H9 (cell line): ENCODE measurements around the gene APPL2. TPM values are rescaled to one million over a fixed set of nuclear protein-coding genes. Genes with fewer than 3 reads are reported as not detected.

ENCODE experiments used
- DNase-seq: peaks from one replicate; pipeline ENCODE4 v3.0.0-alpha.2; 2017
- H2AFZ ChIP-seq: one replicate; pipeline ENCODE4 v1.6.1; 2013; ENCODE audit warnings: mild to moderate bottlenecking, low read length, control low read depth, moderate library complexity
- H2AK5ac ChIP-seq: 2 replicates; pipeline ENCODE4 v1.6.1; 2013; ENCODE audit warnings: low read length, control low read depth, mixed read lengths; ENCODE audit not compliant: insufficient read length
- H2BK120ac ChIP-seq: one replicate; pipeline ENCODE4 v1.6.1; 2013; ENCODE audit warnings: low read depth, mild to moderate bottlenecking, low read length, control low read depth, inconsistent platforms; ENCODE audit not compliant: poor library complexity, severe bottlenecking
- H2BK12ac ChIP-seq: 2 replicates; pipeline ENCODE4 v1.6.1; 2013; ENCODE audit warnings: low read length, control low read depth, mixed read lengths, low read depth; ENCODE audit not compliant: insufficient read length
- H2BK15ac ChIP-seq: 2 replicates; pipeline ENCODE4 v1.6.1; 2013; ENCODE audit warnings: low read depth, low read length, control low read depth
- H2BK20ac ChIP-seq: one replicate; pipeline ENCODE4 v1.6.1; 2013; ENCODE audit warnings: low read depth, mild to moderate bottlenecking, low read length, control low read depth, inconsistent platforms; ENCODE audit not compliant: poor library complexity, severe bottlenecking
- H2BK5ac ChIP-seq: 2 replicates; pipeline ENCODE4 v1.6.1; 2013; ENCODE audit warnings: low read length, control low read depth, mixed read lengths; ENCODE audit not compliant: insufficient read length
- H3K14ac ChIP-seq: 2 replicates; pipeline ENCODE4 v1.6.1; 2013; ENCODE audit warnings: low read length, control low read depth; ENCODE audit not compliant: insufficient read depth
- H3K18ac ChIP-seq: 2 replicates; pipeline ENCODE4 v1.6.1; 2013; ENCODE audit warnings: low read depth, mild to moderate bottlenecking, mixed read lengths, low read length, control low read depth; ENCODE audit not compliant: insufficient read length
- H3K23ac ChIP-seq: 2 replicates; pipeline ENCODE4 v1.6.1; 2013; ENCODE audit warnings: low read length, control low read depth, mixed read lengths, low read depth; ENCODE audit not compliant: insufficient read length
- H3K23me2 ChIP-seq: 2 replicates; pipeline ENCODE4 v1.6.1; 2013; ENCODE audit warnings: low read depth, mild to moderate bottlenecking, mixed read lengths, low read length, control low read depth; ENCODE audit not compliant: insufficient read length, poor library complexity, severe bottlenecking
- H3K27ac ChIP-seq: 2 replicates; pipeline ENCODE4 v1.5.1; 2013; ENCODE audit warnings: low read length, control low read depth, mixed read lengths, low read depth; ENCODE audit not compliant: insufficient read length
- H3K27me3 ChIP-seq: 2 replicates; pipeline ENCODE4 v1.6.1; 2013; ENCODE audit warnings: low read length, control low read depth, inconsistent platforms; ENCODE audit not compliant: insufficient read depth
- H3K4ac ChIP-seq: 2 replicates; pipeline ENCODE4 v1.6.1; 2013; ENCODE audit warnings: low read depth, mild to moderate bottlenecking, control low read depth, inconsistent platforms, low read length, moderate library complexity
- H3K4me1 ChIP-seq: 2 replicates; pipeline ENCODE4 v1.6.1; 2013; ENCODE audit warnings: low read length, control low read depth, inconsistent platforms; ENCODE audit not compliant: insufficient read depth
- H3K4me2 ChIP-seq: 2 replicates; pipeline ENCODE4 v1.6.1; 2013; ENCODE audit warnings: low read length, control low read depth, mixed read lengths; ENCODE audit not compliant: insufficient read length, insufficient read depth
- H3K56ac ChIP-seq: 2 replicates; pipeline ENCODE4 v1.6.1; 2013; ENCODE audit warnings: low read depth, mild to moderate bottlenecking, mixed read lengths, low read length, control low read depth; ENCODE audit not compliant: insufficient read length
- H3K79me1 ChIP-seq: 2 replicates; pipeline ENCODE4 v1.6.1; 2013; ENCODE audit warnings: low read depth, mild to moderate bottlenecking, moderate library complexity, low read length, control low read depth, inconsistent platforms; ENCODE audit not compliant: insufficient read depth, poor library complexity, severe bottlenecking
- H3K79me2 ChIP-seq: 2 replicates; pipeline ENCODE4 v1.6.1; 2013; ENCODE audit warnings: low read length, control low read depth, inconsistent platforms; ENCODE audit not compliant: insufficient read depth
- H3K9ac ChIP-seq: 2 replicates; pipeline ENCODE4 v1.6.1; 2013; ENCODE audit warnings: low read length, control low read depth, mixed read lengths; ENCODE audit not compliant: insufficient read length; ENCODE audit errors: extremely low read depth
- H3K9me3 ChIP-seq: one replicate; pipeline ENCODE4 v1.6.1; 2013; ENCODE audit warnings: low read depth, low read length, inconsistent platforms; ENCODE audit not compliant: control insufficient read depth
- H3T11ph ChIP-seq: one replicate; pipeline ENCODE4 v1.6.1; 2013; ENCODE audit warnings: mild to moderate bottlenecking, low read length, control low read depth, inconsistent platforms
- H4K20me1 ChIP-seq: one replicate; pipeline ENCODE4 v1.6.1; 2013; ENCODE audit not compliant: control insufficient read depth, insufficient read length, insufficient read depth
- H4K5ac ChIP-seq: 2 replicates; pipeline ENCODE4 v1.6.1; 2013; ENCODE audit warnings: low read depth, mild to moderate bottlenecking, mixed read lengths, low read length, control low read depth; ENCODE audit not compliant: insufficient read length
- H4K8ac ChIP-seq: replicated peaks from 2 replicates; pipeline ENCODE4 v1.6.1; 2013; ENCODE audit warnings: low read length, control low read depth, mixed read lengths, low read depth; ENCODE audit not compliant: insufficient read length
- H4K91ac ChIP-seq: 2 replicates; pipeline ENCODE4 v1.6.1; 2013; ENCODE audit warnings: low read depth, mild to moderate bottlenecking, moderate library complexity, mixed read lengths, low read length, control low read depth; ENCODE audit not compliant: insufficient read length
- H3K27ac Mint-ChIP-seq, 3 experiments: 2 replicates in 2 of 3; 3 replicates in 1 of 3; pipeline ENCODE4 v1.8.0; 2020 to 2021; ENCODE audit warnings: mixed read lengths in 3 of 3, mild to moderate bottlenecking in 1 of 3, moderate library complexity in 1 of 3
- H3K27me3 Mint-ChIP-seq: 2 replicates; pipeline ENCODE4 v1.8.0; 2021; ENCODE audit warnings: low read depth, mild to moderate bottlenecking, moderate library complexity, mixed read lengths
- H3K36me3 Mint-ChIP-seq, 3 experiments: 2 replicates in 2 of 3; 3 replicates in 1 of 3; pipeline ENCODE4 v1.8.0; 2020 to 2021; ENCODE audit warnings: low read depth in 3 of 3, mixed read lengths in 3 of 3; ENCODE audit not compliant: insufficient read depth in 1 of 3
- H3K4me1 Mint-ChIP-seq, 2 experiments: 2 replicates each; pipeline ENCODE4 v1.8.0; 2020; ENCODE audit warnings: mixed read lengths in 2 of 2
- H3K4me3 Mint-ChIP-seq, 2 experiments: 2 replicates in 1 of 2; 3 replicates in 1 of 2; pipeline ENCODE4 v1.8.0; 2020 to 2021; ENCODE audit warnings: mild to moderate bottlenecking in 2 of 2, mixed read lengths in 2 of 2, moderate library complexity in 1 of 2
- H3K9me3 Mint-ChIP-seq, 2 experiments: 2 replicates in 1 of 2; 3 replicates in 1 of 2; pipeline ENCODE4 v1.8.0; 2020; ENCODE audit warnings: mild to moderate bottlenecking in 2 of 2, mixed read lengths in 2 of 2, moderate library complexity in 1 of 2
- CTCF ChIP-seq: fragments of 200-600 bp; sonication (generic); conservative IDR thresholded peaks from 3 replicates; pipeline ENCODE4 v1.8.0; 2021; ENCODE audit warnings: antibody characterized with exemption, mild to moderate bottlenecking
- WGBS: extraction: QIAGEN DNeasy Blood & Tissue Kit; methylation state at CpG from one replicate; pipeline ENCODE4 v1.1.7; 2013; ENCODE audit warnings: missing lambda C conversion rate, low lambda C conversion rate, mixed read lengths; ENCODE audit not compliant: insufficient read length; ENCODE audit errors: extremely low coverage; 5-methylcytosine and 5-hydroxymethylcytosine counted together
- total RNA-seq: library from RNA; stranded (reverse); gene quantifications from 2 replicates; pipeline ENCODE4 v1.2.1, GENCODE V29; 2021

The APPL2 gene
- total RNA-seq, 1 experiment from 2014 or later, result 18.5 TPM

- Histone ChIP-seq H3K79me1 (no peaks in the 10 kb centered on the region), H4K8ac (no peak overlapping the region), H2AK5ac (no peak overlapping the region), H2BK12ac (no peak overlapping the region), H2AFZ (no peak overlapping the region), H4K5ac (no peak overlapping the region), H3K27me3 (no peaks in the 10 kb centered on the region; the same call in 1 of the 2 replicates), H2BK5ac (no peak overlapping the region), H3K9ac (no peak overlapping the region), H3K23me2 (no peaks in the 10 kb centered on the region), H4K91ac (no peak overlapping the region), H4K20me1 (no peaks in the 10 kb centered on the region), H2BK20ac (no peak overlapping the region), H2BK15ac (no peak overlapping the region), H3K4me2 (no peak overlapping the region), H3K4ac (no peak overlapping the region), H3K56ac (no peak overlapping the region), H3T11ph (no peak overlapping the region), H3K4me1 (no peaks in the 10 kb centered on the region), H3K18ac (no peak overlapping the region), H3K14ac (no peak overlapping the region), H3K23ac (no peak overlapping the region), H3K27ac (no peak overlapping the region), H3K79me2 (no peaks in the 10 kb centered on the region), H2BK120ac (no peak overlapping the region), H3K9me3 (no peaks in the 10 kb centered on the region)
- no peak for TF ChIP-seq CTCF
- Mint-ChIP-seq H3K27me3 (no peaks in the 10 kb centered on the region), H3K36me3 (peaks cover 9 to 30% (median 27%) of the 10 kb centered on the region in 3 experiments; a peak in 6 of 7 replicates), H3K9me3 (no peaks in the 10 kb centered on the region), H3K27ac (no peak overlapping the region; a peak in 1 of 7 replicates), H3K4me3 (no peak overlapping the region), H3K4me1 (peaks cover 0 to 5% of the 10 kb centered on the region in 2 experiments; a peak in 1 of 4 replicates)
- WGBS, result no CpG with 5 or more reads among the region's 4 CpGs
- DNase-seq, result no peak
These were observed 35.6 kb downstream of the APPL2 start for GRCh38 chr12:105200385-105200784.
